PC-9 (cell line): ENCODE data around the gene RBM8A. TPM values are rescaled to one million over a fixed set of nuclear protein-coding genes. Genes with fewer than 3 reads are reported as not detected.

Source experiments
- BruUV-seq: library from RNA; stranded (reverse); fragments of 400-500 nt; replicated peaks from 2 replicates; lab custom pipeline; 2021; lab: Mats Ljungman, UMichigan
- CTCF ChIA-PET: fragments of 300-600 bp; sonication (Branson Sonifier 250); formaldehyde crosslinking; loops from one replicate; lab custom pipeline; 2022; ENCODE audit warnings: antibody characterized with exemption; lab: Charles Lee
- POLR2A ChIA-PET: fragments of 300-600 bp; sonication (Branson Sonifier 250); formaldehyde crosslinking; loops from one replicate; lab custom pipeline; 2022; ENCODE audit warnings: antibody characterized with exemption; ENCODE audit not compliant: unreplicated experiment; lab: Charles Lee
- DNase-seq, 2 experiments: peaks; one replicate each; pipeline versions ENCODE4 v3.0.0 to v3.0.0-alpha.2; 2015 to 2022; ENCODE audit warnings: mixed read lengths in 1 of 2
- H2AFZ ChIP-seq: fragments of 200-600 bp; sonication (generic); 2 replicates; pipeline ENCODE4 v1.8.1; 2017; ENCODE audit warnings: antibody characterized with exemption
- H3F3A ChIP-seq: fragments of 200-600 bp; sonication (generic); 2 replicates; pipeline ENCODE4 v1.8.1; 2017; ENCODE audit warnings: antibody characterized with exemption, mild to moderate bottlenecking, low read depth; ENCODE audit not compliant: insufficient read depth
- H3K27ac ChIP-seq: fragments of 200-600 bp; sonication (generic); 2 replicates; pipeline ENCODE4 v1.6.1; 2016; ENCODE audit warnings: mixed run types
- H3K27me3 ChIP-seq: fragments of 200-600 bp; sonication (generic); 2 replicates; pipeline ENCODE4 v1.6.1; 2016; ENCODE audit warnings: low read depth, mixed run types; ENCODE audit not compliant: insufficient read depth
- H3K36me3 ChIP-seq: fragments of 200-600 bp; sonication (generic); 2 replicates; pipeline ENCODE4 v1.6.1; 2016; ENCODE audit warnings: low read depth, mixed run types
- H3K4me1 ChIP-seq: fragments of 200-600 bp; sonication (generic); replicated peaks from 2 replicates; pipeline ENCODE4 v1.6.1; 2016; ENCODE audit warnings: mixed run types; ENCODE audit not compliant: insufficient read depth
- H3K4me2 ChIP-seq: fragments of 200-600 bp; sonication (generic); 2 replicates; pipeline ENCODE4 v1.6.1; 2017; ENCODE audit warnings: mixed run types
- H3K4me3 ChIP-seq: fragments of 200-600 bp; sonication (generic); 2 replicates; pipeline ENCODE4 v1.6.1; 2016; ENCODE audit warnings: mixed run types
- H3K79me2 ChIP-seq: fragments of 200-600 bp; sonication (generic); 2 replicates; pipeline ENCODE4 v1.6.1; 2017; ENCODE audit warnings: low read depth, mixed run types
- H3K9me2 ChIP-seq: fragments of 200-600 bp; sonication (generic); 2 replicates; pipeline ENCODE4 v1.8.1; 2017; ENCODE audit warnings: mild to moderate bottlenecking; ENCODE audit not compliant: insufficient read depth
- H3K9me3 ChIP-seq: fragments of 200-600 bp; sonication (generic); 2 replicates; pipeline ENCODE4 v1.8.1; 2016; ENCODE audit warnings: low read depth; ENCODE audit not compliant: insufficient read depth
- H4K20me1 ChIP-seq: fragments of 200-600 bp; sonication (generic); 2 replicates; pipeline ENCODE4 v1.8.1; 2017; ENCODE audit not compliant: insufficient read depth
- EZH2 ChIP-seq: fragments of 200-600 bp; sonication (generic); IDR thresholded peaks from 2 replicates; pipeline ENCODE4 v1.8.0; 2017; ENCODE audit warnings: antibody characterized with exemption, low read depth
- intact Hi-C: fragments of 100-400 bp; cut with micrococcal nuclease; formaldehyde crosslinking; loops from one replicate; pipeline ENCODE4 v1.10.0; 2022; ENCODE audit not compliant: unreplicated experiment
- total RNA-seq: library from RNA; stranded (reverse); gene quantifications from 2 replicates; pipeline ENCODE4 v1.2.3, GENCODE V29; 2021
- TF ChIP-seq, protein P1 (sequence below): fragments of 200-600 bp; sonication (generic); conservative IDR thresholded peaks from 2 replicates; pipeline ENCODE4 v1.6.1; 2017; ENCODE audit warnings: mixed run types, antibody characterized with exemption, mild to moderate bottlenecking, moderate library complexity

Gene RBM8A
- total RNA-seq, 1 experiment from 2014 or later: 129 TPM

DNA sequence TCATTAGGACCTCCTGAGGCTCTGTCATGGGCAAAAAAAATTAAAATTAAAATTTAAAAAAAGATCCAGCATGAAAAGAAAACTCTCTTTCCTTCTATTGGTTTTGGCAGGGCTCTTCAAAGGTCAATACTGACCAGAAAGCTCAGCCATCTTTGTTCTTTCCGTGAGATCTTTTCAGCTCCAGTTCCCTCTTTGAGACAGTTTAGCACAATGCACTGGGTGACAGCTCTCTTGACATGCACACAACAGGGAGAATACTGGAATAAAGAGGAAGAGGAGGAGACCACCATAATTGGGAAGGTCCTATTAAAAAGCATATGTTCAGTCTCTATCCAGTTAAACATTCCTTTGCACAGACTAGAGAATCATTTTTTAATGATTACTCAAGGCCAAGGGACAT is 24.2 kb upstream of the RBM8A start:
- ChIA-PET CTCF (no interaction called here), POLR2A (interaction anchor here (0.7 kb wide), 1 partner anchor 24 kb away, joined by 4 read pairs; no protein-coding TSS in a partner anchor)
- Histone ChIP-seq H3K4me2 (no peak overlapping the region), H2AFZ (no peak overlapping the region), H3K36me3 (no peaks in the 10 kb centered on the region), H3K9me2 (no peaks in the 10 kb centered on the region), H3K4me1 (no peaks in the 10 kb centered on the region), H3F3A (0 out of 2 replicates have a peak, but pooled peaks cover 3% of the 10 kb centered on the region), H3K4me3 (no peak overlapping the region), H3K27me3 (peaks cover 30% of the 10 kb centered on the region), H3K79me2 (no peaks in the 10 kb centered on the region), H3K9me3 (no peaks in the 10 kb centered on the region), H3K27ac (no peak overlapping the region), H4K20me1 (no peaks in the 10 kb centered on the region)
- intact Hi-C loops: no loop called here
- TF ChIP-seq, protein P1, sequence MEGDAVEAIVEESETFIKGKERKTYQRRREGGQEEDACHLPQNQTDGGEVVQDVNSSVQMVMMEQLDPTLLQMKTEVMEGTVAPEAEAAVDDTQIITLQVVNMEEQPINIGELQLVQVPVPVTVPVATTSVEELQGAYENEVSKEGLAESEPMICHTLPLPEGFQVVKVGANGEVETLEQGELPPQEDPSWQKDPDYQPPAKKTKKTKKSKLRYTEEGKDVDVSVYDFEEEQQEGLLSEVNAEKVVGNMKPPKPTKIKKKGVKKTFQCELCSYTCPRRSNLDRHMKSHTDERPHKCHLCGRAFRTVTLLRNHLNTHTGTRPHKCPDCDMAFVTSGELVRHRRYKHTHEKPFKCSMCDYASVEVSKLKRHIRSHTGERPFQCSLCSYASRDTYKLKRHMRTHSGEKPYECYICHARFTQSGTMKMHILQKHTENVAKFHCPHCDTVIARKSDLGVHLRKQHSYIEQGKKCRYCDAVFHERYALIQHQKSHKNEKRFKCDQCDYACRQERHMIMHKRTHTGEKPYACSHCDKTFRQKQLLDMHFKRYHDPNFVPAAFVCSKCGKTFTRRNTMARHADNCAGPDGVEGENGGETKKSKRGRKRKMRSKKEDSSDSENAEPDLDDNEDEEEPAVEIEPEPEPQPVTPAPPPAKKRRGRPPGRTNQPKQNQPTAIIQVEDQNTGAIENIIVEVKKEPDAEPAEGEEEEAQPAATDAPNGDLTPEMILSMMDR: no peak
- TF ChIP-seq EZH2: no peak
- DNase-seq: no peak
- no TSS peak for BruUV-seq

DNA sequence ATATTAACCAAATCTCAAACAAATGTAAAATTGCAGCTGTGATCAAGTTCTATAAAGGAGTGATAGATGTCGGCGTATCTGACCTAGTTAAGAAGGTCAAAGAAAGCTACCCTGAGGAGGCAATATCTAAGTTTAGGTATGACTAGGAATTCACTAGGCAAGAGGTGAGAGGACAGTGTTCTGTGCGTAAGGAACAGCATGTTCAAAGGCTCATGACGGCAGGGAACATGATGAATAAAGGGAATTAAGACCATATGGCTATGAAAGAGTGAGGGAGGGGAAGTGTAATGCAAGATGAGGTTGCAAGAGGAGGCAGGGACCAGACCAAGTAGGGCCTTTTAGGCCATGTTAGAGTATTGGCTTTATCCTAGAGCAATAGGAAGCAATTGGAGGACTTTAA is 21.9 kb upstream of the RBM8A start:
- Histone ChIP-seq H3K9me3 (no peaks in the 10 kb centered on the region), H3K27ac (no peak overlapping the region), H3K36me3 (no peaks in the 10 kb centered on the region), H3K9me2 (no peaks in the 10 kb centered on the region), H3K4me3 (no peak overlapping the region), H3K79me2 (no peaks in the 10 kb centered on the region), H4K20me1 (no peaks in the 10 kb centered on the region), H2AFZ (no peak overlapping the region), H3K4me1 (no peaks in the 10 kb centered on the region), H3K27me3 (peaks cover 7% of the 10 kb centered on the region; the same call in 1 of the 2 replicates), H3K4me2 (no peak overlapping the region), H3F3A (no peaks in the 10 kb centered on the region)
- BruUV-seq: no TSS peak
- CTCF ChIA-PET: interaction anchor here (0.7 kb wide), 1 partner anchor 38 kb away, joined by 4 read pairs; no protein-coding TSS in a partner anchor
- no peak for TF ChIP-seq EZH2
- TF ChIP-seq, protein P1: no peak
- intact Hi-C loops: no loop called here
- DNase-seq: no peak
- POLR2A ChIA-PET: interaction anchor here (0.6 kb wide), 1 partner anchor 177 kb away, joined by 7 read pairs; no protein-coding TSS in a partner anchor

DNA sequence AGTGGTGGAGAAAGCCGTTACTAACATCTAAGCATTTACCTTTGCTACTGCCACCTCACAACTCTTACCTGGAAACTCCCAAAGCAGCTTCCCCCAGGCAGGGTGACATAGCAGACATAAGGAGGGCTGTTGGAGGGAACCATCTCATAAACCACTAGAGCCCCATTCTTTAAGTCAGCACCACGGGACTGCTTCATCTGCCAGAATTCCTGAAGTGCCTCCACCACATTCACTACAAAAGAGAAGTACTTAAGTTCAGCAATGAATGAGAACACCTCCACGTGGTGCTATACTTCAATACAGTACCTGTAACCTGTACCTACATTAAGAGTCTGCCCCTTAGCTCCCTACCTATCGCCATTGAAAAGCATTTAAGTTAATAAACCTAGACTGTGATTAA is 20.3 kb upstream of the RBM8A start:
- ChIA-PET CTCF (no interaction called here), POLR2A (no interaction called here)
- H3F3A ChIP-seq: no peaks in the 10 kb centered on the region
- TF ChIP-seq, protein P1: no peak
- no peak for TF ChIP-seq EZH2
- no peaks in the 10 kb centered on the region for H3K9me2 ChIP-seq
- no peak overlapping the region for H3K27ac ChIP-seq
- peaks cover 3% of the 10 kb centered on the region; the same call in 1 of the 2 replicates for H3K27me3 ChIP-seq
- H4K20me1 ChIP-seq: no peaks in the 10 kb centered on the region
- no peak overlapping the region for H3K4me2 ChIP-seq
- H3K4me1 ChIP-seq: no peaks in the 10 kb centered on the region
- H3K36me3 ChIP-seq: no peaks in the 10 kb centered on the region
- H3K4me3 ChIP-seq: no peak overlapping the region
- DNase-seq: no peak
- H3K79me2 ChIP-seq: no peaks in the 10 kb centered on the region
- BruUV-seq: no TSS peak
- intact Hi-C loops: no loop called here
- no peak overlapping the region for H2AFZ ChIP-seq
- no peaks in the 10 kb centered on the region for H3K9me3 ChIP-seq
